Measurements from ENCODE around the gene ANAPC15. TPM values are rescaled to one million over a fixed set of nuclear protein-coding genes. Genes with fewer than 3 reads are reported as not detected.
A peak's percentile ranks its signal among the peaks of the same experiment; 100 is the strongest.

ANAPC15 gene
- total and polyA plus RNA-seq, 2 donors (not counting 3 experiments of a cell fraction or from before 2014, with no cell fraction given): 67.0 to 70.5 TPM

GRCh38 chr11:72111300-72112142 is 974 bp downstream of the ANAPC15 start:
- Histone ChIP-seq H3K27me3 (ENCODE audit: control insufficient read depth in 2 of 2, insufficient read depth in 2 of 2, low read length in 2 of 2) (no peaks in the 10 kb centered on the region), H3K9me1 (replicated peaks; ENCODE audit: control insufficient read depth, extremely low read depth, insufficient read depth, low read length) (no peaks in the 10 kb centered on the region), H3K9me3 (replicated peaks; ENCODE audit: control insufficient read depth, insufficient read depth, low read length) (no peaks in the 10 kb centered on the region), H3K27ac (ENCODE audit: insufficient read depth, low read depth, low read length) (peak overlapping the region; percentile 90), H3K4me1 (ENCODE audit: control insufficient read depth, extremely low read depth, insufficient read depth, low read length) (peaks cover 14% of the 10 kb centered on the region), H3K4me2 (ENCODE audit: insufficient read depth, low read length) (peak overlapping the region; percentile 93), H3K4me3 (replicated peaks in 1 of 3; ENCODE audit: insufficient read depth in 1 of 3, low read depth in 1 of 3, low read length in 3 of 3) (peak overlapping the region; percentile 14 to 53 (median 35)), H3K36me3 (ENCODE audit: control insufficient read depth in 2 of 2, extremely low read depth in 1 of 2, insufficient read depth in 2 of 2, low read length in 2 of 2) (no peaks in the 10 kb centered on the region), H2AFZ (ENCODE audit: low read depth, low read length) (peak overlapping the region; percentile 27), H4K20me1 (replicated peaks; ENCODE audit: control insufficient read depth, extremely low read depth, insufficient read depth, low read length) (no peaks in the 10 kb centered on the region), H3K9ac (replicated peaks; ENCODE audit: extremely low read depth, insufficient read depth, low read length) (peak overlapping the region; percentile 95), H3K79me2 (ENCODE audit: control insufficient read depth, insufficient read depth, low read length) (no peaks in the 10 kb centered on the region)
- ChIA-PET CTCF (interaction anchor here (1.3 to 3.8 kb wide), 3 partner anchors 11 to 86 kb away, joined by 5 to 19 read pairs (median 13); no protein-coding TSS in a partner anchor), POLR2A (interaction anchor here (1.0 to 1.2 kb wide), 4 partner anchors 11 to 184 kb away, joined by 3 to 5 read pairs (median 3); no protein-coding TSS in a partner anchor)
- BruUV-seq (replicated peaks): TSS peak; percentile 87
- intact Hi-C loops (cut with micrococcal nuclease): loop anchor here (1.0 to 5.0 kb wide), 6 partner anchors 8 to 321 kb away; partner anchors contain the start of genes CLPB, LAMTOR1, LRRC51 and NUMA1
- TF ChIP-seq GATA2 (IDR thresholded peaks at IDR 0.05; ENCODE audit: insufficient read depth, insufficient read length, low read depth, low read length) (no peak), POLR2A (IDR thresholded peaks at IDR 0.05; ENCODE audit: low read depth, low read length) (no peak), FOS (IDR thresholded peaks at IDR 0.05; ENCODE audit: borderline replicate concordance, insufficient read depth, low read length) (no peak), MAX (IDR thresholded peaks at IDR 0.05; ENCODE audit: insufficient read depth, insufficient read length) (no peak), JUN (IDR thresholded peaks at IDR 0.05; ENCODE audit: borderline replicate concordance, insufficient read depth, insufficient read length, low read depth) (no peak), POLR2AphosphoS5 (IDR thresholded peaks at IDR 0.05; ENCODE audit: insufficient read depth, low read depth, low read length) (no peak), MYC (IDR thresholded peaks at IDR 0.05; ENCODE audit: low read depth, low read length) (no peak), CTCF (IDR thresholded peaks at IDR 0.05; ENCODE audit: extremely low read depth in 1 of 2, insufficient read depth in 1 of 2, low read depth in 1 of 2, low read length in 2 of 2) (no peak), EZH2 (IDR thresholded peaks at IDR 0.05; ENCODE audit: borderline replicate concordance, low read depth, low read length, severe bottlenecking) (no peak)
- DNase-seq (ENCODE audit: low read depth, low spot score) (no peak), FAIRE-seq (no peak)
- dilution Hi-C loops (cut with MboI; ENCODE audit: extremely low pct_ligation_motif_present, low sequenced_read_pairs): no loop called here

Measured in endothelial cell of umbilical vein (primary cell).